Measurements from ENCODE around the gene UBD. TPM values are rescaled to one million over a fixed set of nuclear protein-coding genes. Genes with fewer than 3 reads are reported as not detected.

The UBD gene
- total RNA-seq, 1 experiment from 2014 or later: not detected

GRCh38 chr6:29597184-29597583, 37.7 kb upstream of the UBD start:
- WGBS (ENCODE audit: extremely low coverage, insufficient read length, low lambda C conversion rate): no CpG with 5 or more reads among the region's 2 CpGs
- H2BK20ac ChIP-seq (ENCODE audit: low read depth, low read length, poor library complexity, severe bottlenecking): no peak overlapping the region
- no peak overlapping the region for H3T11ph ChIP-seq (ENCODE audit: low read length)
- H3K4me1 ChIP-seq (ENCODE audit: insufficient read depth, low read length): 0 out of 2 replicates have a peak, but pooled peaks cover 3% of the 10 kb centered on the region
- DNase-seq: no peak
- peaks cover 13 to 34% (median 18%) of the 10 kb centered on the region in 3 experiments; a peak in 6 of 7 replicates for H3K36me3 Mint-ChIP-seq (ENCODE audit: insufficient read depth in 1 of 3, low read depth in 3 of 3)
- no peak overlapping the region for H3K56ac ChIP-seq (ENCODE audit: insufficient read length, low read depth, low read length)
- no peak overlapping the region for H3K18ac ChIP-seq (ENCODE audit: insufficient read length, low read depth, low read length)
- no peak overlapping the region for H3K4me2 ChIP-seq (ENCODE audit: insufficient read depth, insufficient read length, low read length)
- H4K8ac ChIP-seq (replicated peaks; ENCODE audit: insufficient read length, low read depth, low read length): no peak overlapping the region
- H3K4me3 Mint-ChIP-seq: no peak overlapping the region
- H3K4ac ChIP-seq (ENCODE audit: low read depth, low read length): no peak overlapping the region
- no peaks in the 10 kb centered on the region; the same call in 1 of the 2 replicates for H3K27me3 Mint-ChIP-seq (ENCODE audit: low read depth)
- no peaks in the 10 kb centered on the region for H3K9me3 ChIP-seq (ENCODE audit: control insufficient read depth, low read depth, low read length)
- H3K27ac ChIP-seq (ENCODE audit: insufficient read length, low read depth, low read length): no peak overlapping the region
- no peak overlapping the region for H2BK120ac ChIP-seq (ENCODE audit: low read depth, low read length, poor library complexity, severe bottlenecking)
- no peak overlapping the region for H3K23ac ChIP-seq (ENCODE audit: insufficient read length, low read depth, low read length)
- no peak overlapping the region for H3K27ac Mint-ChIP-seq
- H2BK12ac ChIP-seq (ENCODE audit: insufficient read length, low read depth, low read length): no peak overlapping the region
- H2BK15ac ChIP-seq (ENCODE audit: low read depth, low read length): no peak overlapping the region
- no peaks in the 10 kb centered on the region for H4K20me1 ChIP-seq (ENCODE audit: control insufficient read depth, insufficient read depth, insufficient read length)
- no peaks in the 10 kb centered on the region for H3K79me2 ChIP-seq (ENCODE audit: insufficient read depth, low read length)
- no peak overlapping the region for H3K9ac ChIP-seq (ENCODE audit: extremely low read depth, insufficient read length, low read length)
- H2AK5ac ChIP-seq (ENCODE audit: insufficient read length, low read length): no peak overlapping the region
- no peak overlapping the region for H3K14ac ChIP-seq (ENCODE audit: insufficient read depth, low read length)
- no peak overlapping the region for H4K5ac ChIP-seq (ENCODE audit: insufficient read length, low read depth, low read length)
- TF ChIP-seq CTCF (conservative IDR thresholded peaks at IDR 0.05): no peak
- H3K23me2 ChIP-seq (ENCODE audit: insufficient read length, low read depth, low read length, poor library complexity, severe bottlenecking): no peaks in the 10 kb centered on the region
- H2AFZ ChIP-seq (ENCODE audit: low read length): no peak overlapping the region
- no peaks in the 10 kb centered on the region; a peak in 1 of 5 replicates for H3K9me3 Mint-ChIP-seq
- no peak overlapping the region for H2BK5ac ChIP-seq (ENCODE audit: insufficient read length, low read length)
- no peaks in the 10 kb centered on the region for H3K79me1 ChIP-seq (ENCODE audit: insufficient read depth, low read depth, low read length, poor library complexity, severe bottlenecking)
- H4K91ac ChIP-seq (ENCODE audit: insufficient read length, low read depth, low read length): no peak overlapping the region
- H3K27me3 ChIP-seq (ENCODE audit: insufficient read depth, low read length): no peaks in the 10 kb centered on the region
- peaks cover 16 to 24% of the 10 kb centered on the region in 2 experiments for H3K4me1 Mint-ChIP-seq

All from H9 (cell line).